ENCODE measurements around the gene EPC1.
A peak's percentile ranks its signal among the peaks of the same experiment; 100 is the strongest.
"Not testable (repeated sequence)": the region's sequence is repeated elsewhere in the genome, so short reads cannot be mapped to it uniquely, and the experiment has no call there.

The EPC1 gene

DNA sequence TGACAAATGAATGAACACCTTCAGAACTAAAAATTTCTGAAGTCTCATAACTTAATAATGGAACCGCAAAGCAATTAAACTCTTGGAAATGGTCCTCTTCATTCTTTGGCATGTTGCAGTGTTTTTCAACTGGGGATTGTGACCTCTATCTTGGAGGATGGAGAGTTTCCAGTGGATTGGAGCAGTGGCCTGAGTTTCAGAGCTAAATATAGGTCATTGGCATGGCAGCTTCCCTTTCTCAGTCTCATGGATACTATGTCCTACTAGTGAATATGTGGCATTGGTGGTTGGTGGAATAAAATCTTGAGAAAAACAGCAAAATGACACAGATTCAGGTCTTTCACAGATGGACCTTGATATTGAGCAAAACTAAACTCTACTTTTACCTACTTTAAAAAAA is 24.1 kb upstream of the EPC1 start:
- no peak for DNase-seq

DNA sequence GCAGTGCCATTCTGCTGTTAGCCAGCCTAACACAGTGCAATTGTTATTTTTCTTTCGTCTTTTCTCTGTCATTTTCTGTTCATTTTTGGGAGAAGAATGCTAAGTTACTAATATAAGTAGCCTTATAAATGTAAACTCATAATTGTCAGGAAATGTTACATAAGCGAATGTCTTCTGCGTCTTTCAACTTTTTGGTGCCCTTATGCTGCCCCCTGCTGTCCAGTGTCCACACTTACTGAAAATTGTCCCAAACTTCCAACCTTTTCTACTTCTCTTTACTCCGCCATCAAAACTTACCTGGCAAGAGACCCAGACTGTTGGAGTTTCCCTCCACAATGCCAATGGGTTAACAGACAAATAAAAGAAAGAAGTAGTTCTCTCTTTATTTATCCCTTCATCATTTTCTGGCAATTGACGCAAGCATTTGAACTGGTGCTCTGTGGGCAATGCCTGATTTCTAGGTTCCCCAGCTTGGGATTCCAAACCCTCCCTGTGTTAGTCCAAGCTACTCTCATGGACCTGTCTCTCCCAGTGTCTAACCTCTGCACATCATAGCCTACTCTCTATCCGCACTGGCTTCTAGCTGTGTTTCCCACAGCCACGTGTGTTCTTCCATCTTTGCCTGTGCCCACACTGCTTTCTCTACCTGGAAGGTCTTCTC is 21.0 kb upstream of the EPC1 start:
- peak; percentile 68 to 70 for DNase-seq

DNA sequence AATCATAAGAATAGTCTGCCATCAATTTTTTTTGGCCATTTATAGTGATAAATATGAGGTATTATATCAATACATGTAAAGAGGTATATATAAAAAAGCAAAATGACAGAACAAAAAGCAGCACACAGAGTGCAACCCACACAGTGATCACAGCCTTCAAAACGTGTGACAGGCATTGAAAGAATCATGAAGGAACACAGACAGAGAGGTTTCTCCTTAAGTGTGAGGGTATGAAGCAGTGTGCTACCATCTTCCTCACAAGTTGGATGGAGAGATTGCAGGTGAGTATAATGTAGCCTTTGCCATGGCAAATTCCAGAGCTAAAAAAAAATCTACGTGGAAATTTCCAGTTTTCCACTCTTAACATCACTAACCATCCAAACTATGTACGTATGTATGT is 19.6 kb upstream of the EPC1 start:
- no peak for DNase-seq

DNA sequence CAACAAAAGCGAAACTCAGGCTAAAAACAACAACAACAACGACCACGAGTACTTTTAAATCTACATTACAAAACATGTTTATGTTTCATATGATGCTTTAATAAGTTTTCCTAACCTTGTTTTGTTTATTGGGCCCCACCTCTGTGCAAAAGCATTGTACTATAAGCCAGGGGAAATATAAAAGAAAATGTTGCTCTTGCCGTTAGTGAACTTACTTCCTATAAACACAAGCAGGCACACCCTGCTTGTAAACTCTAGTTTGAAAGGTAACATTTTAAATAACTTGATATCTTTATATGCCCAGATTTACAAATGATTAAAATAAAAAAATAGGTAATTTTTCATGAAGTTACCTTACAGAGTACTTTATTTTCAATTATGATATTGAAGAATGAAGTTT is 19.2 kb upstream of the EPC1 start:
- DNase-seq, result no peak

DNA sequence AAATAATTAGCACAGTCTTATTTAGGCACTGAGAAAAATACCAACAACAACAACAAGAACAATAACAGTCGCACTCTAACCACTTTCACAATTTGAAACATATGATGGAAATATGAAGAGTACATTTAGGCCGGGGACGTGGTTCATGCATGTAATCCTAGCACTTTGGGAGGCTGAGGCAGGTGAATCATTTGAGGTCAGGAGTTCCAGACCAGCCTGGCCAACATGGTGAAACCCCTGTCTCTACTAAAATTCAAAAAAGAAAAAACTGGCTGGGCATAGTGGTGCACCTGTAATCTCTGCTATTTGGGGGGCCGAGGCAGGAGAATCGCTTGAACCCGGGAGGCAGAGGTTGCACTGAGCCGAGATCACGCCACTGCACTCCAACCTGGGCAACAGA is 18.4 kb upstream of the EPC1 start:
- DNase-seq, result not testable (repeated sequence)

DNA sequence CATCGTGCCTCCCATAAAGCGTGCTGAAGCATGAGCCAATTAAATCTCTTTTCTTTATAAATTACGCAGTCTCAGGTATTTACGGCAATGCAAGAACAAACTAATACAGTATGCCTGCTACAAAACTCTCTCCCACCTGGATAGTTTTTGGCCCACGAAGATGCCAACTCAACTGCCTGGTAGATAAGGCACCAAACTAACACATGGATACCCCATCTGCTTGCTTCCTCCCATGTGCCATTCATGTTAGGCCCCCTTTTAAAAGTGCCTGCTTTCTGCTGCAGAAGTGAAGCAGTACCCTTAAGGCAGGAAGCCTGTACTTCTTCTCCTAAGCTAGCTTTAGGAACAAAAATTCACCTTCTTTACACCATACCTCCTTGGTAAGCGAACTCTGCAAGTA is 15.6 kb upstream of the EPC1 start:
- DNase-seq, result no peak

DNA sequence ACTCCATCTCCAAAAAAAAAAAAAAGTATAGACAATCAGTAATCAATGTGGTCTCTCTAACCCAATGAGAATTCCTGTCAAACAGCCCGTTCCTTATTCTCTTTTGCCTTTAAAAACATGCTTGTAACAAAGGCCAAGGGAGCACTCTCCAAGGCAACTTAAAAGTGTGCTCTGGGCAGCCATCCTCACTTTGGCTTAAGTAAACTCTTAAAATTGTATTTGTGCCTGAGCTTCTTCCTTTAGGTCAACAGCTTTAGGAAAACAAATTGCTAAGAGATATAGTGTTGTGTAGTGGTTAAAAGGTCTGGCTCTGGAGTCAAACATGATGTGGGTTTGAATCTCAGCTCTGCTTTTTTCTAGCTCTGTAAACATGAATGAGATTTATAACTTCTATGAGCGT is 13.9 kb upstream of the EPC1 start:
- DNase-seq, result no peak

DNA sequence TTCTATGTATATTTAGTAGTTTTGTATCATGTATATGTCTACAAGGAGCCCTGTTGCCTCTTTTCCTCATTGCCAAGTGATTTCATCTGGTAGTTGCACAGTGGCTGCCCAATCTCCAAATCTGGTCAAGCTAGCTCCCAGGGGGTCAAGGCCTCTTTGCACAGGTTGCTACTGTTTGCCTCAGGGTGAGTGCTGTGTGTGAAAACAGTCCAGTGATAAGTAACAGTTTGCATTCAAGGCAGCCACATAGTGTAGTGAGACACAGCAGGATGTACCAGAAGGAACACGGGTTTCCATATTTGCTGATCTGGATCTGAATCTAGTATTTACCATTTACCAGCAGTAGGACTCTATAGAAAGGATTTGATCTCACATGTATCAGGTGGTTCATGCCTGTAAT is 13.3 kb upstream of the EPC1 start:
- no peak for DNase-seq

- DNase-seq, result no peak
These were observed 10.2 kb upstream of the EPC1 start for GRCh38 chr10:32357056-32357735.

- DNase-seq, result not testable (repeated sequence)
These were observed 7.7 kb upstream of the EPC1 start for GRCh38 chr10:32354690-32355089.

GRCh38 chr10:32350811-32351350 is 3.9 kb upstream of the EPC1 start:
- no peak for DNase-seq

DNA sequence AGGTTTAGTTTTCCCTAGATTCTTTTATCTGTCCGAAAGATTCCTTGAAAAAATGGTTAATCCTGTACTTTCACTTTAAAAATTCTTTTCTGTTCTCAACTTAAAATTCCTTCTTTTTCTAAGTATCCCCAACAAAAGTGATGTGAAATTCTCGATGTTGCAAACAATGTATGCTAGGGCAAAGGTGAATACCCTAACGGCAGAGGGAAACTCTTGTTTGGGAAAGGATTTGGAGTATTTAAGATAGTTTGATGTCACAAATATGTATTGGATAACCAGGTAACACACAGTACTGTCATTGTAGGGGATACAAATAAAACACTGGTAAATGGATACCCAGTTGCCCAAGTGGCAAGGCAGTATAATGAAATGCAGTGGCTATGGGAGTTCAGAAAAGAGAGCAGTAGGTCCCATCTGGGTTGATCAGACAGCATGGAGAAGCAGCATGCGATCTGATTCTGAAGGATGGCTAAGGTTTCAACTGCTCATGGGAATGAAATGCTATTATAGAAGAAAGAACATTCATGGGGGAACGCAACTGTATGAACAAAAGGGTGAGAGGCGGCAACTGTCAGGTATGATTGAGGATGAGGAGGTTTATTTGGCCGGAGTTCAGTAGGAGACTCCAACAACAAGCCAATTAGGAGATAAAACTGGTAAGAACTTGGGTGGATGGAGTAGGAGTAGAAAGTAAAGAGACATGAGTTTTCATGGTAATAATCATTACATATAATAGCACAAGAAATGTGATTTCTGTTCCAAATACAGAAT is 3.2 kb upstream of the EPC1 start:
- DNase-seq, result no peak

DNA sequence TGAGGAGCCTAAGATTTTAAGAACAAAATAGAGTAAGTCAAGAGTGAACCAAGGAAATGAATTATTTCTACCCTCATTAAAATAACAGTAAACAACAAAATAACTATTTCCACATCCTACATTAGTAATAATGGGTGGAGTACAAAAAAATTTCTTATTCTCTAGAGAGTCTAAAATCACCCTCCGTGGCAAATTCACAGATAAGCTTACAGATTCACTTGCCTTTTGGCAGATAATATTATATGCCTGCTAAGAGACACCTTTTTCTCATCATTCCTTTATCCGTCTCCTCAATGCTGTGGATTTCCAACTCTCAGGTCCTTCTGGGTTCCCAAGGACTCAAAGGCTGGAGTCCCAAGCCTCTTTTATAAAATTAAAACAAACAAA is 2.2 kb upstream of the EPC1 start:
- no peak for DNase-seq

DNA sequence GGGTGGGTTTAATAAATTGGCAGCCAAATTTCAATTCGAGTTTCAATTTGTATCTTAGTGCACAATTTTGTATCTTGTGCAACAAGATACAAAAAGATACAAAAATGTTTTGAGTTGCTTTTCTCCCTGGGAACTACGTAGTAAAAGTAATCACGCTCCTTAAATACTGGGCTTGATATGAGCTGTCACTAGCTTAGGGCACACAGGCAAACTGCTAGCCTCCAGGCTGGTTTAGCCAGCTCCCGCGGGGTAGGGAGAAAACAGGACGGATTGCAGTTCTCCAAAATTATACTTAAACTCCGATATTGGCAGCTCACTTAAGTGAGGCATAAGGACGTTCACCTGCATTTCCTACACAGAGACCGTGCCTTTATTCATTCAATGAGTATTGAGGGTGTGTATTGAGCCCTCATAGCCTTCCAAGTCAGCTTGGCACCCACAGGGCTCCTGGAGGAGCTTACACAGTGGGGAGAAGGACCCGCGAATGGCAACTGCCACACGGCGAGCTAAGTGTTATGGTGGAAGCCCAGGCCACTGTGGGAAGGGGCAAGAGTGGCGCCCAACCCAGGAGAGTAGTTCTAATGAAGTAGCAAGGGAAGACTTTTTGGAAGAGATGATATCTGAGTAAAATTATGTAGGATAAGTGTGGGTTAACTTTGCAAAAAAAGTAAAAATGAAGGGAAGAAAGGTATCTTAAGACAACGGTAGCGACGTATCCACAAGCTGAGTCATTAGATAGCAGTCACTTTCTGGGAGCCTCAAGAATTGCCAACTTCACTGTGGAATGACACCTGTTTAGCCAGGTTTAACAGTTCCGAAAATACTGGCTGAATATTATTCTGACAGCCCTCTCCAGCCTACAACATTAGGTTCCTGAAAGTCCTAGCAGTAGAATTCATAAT is 1.6 kb upstream of the EPC1 start:
- DNase-seq, result no peak

GRCh38 chr10:32347363-32348022 is 535 bp upstream of the EPC1 start:
- DNase-seq, result no peak

GRCh38 chr10:32346134-32346550 is 816 bp downstream of the EPC1 start:
- DNase-seq, result peak; percentile 94 to 96

GRCh38 chr10:32341596-32341995 is 5.4 kb downstream of the EPC1 start:
- DNase-seq, result no peak

DNA sequence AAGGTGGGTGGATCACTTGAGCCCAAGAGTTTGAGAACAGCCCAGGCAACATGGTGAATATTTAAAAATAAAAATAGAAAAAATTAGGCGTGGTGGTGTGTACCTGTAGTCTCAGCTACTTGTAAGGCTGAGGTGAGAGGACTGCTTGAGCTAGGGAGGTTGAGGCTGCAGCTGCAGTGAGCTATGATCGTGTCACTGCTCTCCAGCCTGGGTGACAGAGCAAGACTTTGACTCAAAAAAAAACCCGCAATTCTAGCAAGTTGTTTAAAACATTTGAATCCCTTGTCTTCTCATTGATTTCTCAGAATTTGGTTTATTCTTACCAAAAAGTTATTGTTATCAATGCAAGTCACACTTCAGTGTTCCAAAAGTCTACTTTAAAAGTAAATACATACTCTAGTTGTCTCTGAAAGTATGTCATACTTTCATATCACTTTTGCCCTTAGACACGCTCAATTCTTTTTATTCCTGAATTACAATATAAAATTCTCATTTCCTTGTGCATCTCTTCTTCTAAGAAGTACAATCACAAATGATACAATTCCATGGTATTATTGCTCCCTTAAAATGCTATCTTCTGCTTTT is 6.3 kb downstream of the EPC1 start:
- DNase-seq, result no peak

DNA sequence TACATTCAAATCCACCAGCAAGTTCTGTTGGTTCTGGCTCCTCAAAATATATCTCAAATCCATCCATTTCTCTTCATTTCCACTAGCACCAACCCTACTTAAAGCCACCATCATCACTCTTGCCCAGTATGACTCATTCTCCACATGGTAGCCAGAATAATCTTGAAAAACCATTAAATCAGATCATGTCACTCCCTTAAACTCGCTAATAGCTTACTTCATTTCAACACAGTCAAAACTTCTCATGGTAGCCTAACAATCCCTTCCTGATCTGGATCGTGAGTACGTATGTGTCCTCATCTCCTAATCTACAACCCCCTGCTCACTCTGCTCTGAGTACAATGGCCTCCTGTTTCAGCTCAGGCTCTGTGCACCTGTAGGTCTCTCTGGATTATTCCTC is 8.7 kb downstream of the EPC1 start:
- no peak for DNase-seq

DNA sequence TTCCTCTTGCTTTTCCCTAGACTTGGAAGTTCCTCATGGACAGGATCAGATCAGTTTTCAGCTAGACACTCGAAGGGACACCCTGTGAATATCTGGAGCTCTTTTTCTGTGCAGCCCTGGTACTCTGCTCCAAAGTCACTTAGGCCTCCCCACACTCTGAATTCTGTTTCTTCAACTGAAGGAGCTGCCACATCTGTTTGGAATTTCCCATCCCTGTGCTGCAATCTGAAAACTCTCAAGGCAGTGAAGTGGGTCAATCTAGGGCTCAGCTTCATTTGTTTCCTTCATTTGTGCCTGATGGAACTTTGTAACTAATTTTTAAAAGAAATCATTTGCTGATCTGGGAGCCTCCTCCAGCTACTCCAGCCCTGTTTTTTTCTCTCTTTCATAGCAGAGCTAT is 9.6 kb downstream of the EPC1 start:
- no peak for DNase-seq

DNA sequence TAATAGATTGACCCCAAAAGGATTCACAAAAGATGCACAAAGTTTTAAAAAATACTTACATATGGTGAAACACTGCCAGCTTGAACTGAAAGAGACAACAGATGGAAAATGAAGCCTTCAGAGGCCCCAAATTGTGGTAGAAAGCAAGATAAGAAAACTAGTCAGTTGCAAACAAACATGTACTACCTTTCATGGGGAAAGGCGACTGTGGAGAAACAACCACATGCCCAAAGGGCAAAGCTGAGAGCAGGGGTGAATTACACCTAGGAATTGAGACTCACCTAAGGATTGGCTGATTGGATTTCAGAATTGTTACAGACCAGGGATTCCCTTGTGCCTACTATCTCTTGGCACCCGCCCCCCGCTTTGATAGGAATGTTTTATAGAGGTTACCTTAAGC is 13.1 kb downstream of the EPC1 start:
- no peak for DNase-seq

- DNase-seq, result peak; percentile 47 to 82
These were observed 14.6 kb downstream of the EPC1 start for GRCh38 chr10:32332299-32332750.
